GM18868 (cell line): Measurements from ENCODE around the gene ENPP5.

Source experiments
- ATAC-seq: cut with Tn5 transposase; IDR thresholded peaks from one replicate; pipeline ENCODE4 v1.9.1; 2021; ENCODE audit warnings: mild to moderate bottlenecking, moderate library complexity; ENCODE audit not compliant: unreplicated experiment

The ENPP5 gene

GRCh38 chr6:46113370-46113769, 57.4 kb downstream of the ENPP5 start:
- ATAC-seq = no peak
